PC-3 (cell line): ENCODE data around the gene CACNG1. TPM values are rescaled to one million over a fixed set of nuclear protein-coding genes. Genes with fewer than 3 reads are reported as not detected.
A peak's percentile ranks its signal among the peaks of the same experiment; 100 is the strongest.
"Not testable (repeated sequence)": the region's sequence is repeated elsewhere in the genome, so short reads cannot be mapped to it uniquely, and the experiment has no call there.

ENCODE experiments used
- ATAC-seq: fragments of 200-7000 bp; cut with Tn5 transposase; 2 replicates; pipeline ENCODE4 v1.9.1; 2020; ENCODE audit warnings: mild to moderate bottlenecking, moderate library complexity
- BruUV-seq: library from RNA; stranded (reverse); fragments of 400-500 nt; replicated peaks from 2 replicates; lab custom pipeline; 2021; lab: Mats Ljungman, UMichigan
- CTCF ChIA-PET: fragments of 300-600 bp; sonication (Branson Sonifier 250); formaldehyde crosslinking; loops from one replicate; lab custom pipeline; 2022; ENCODE audit warnings: antibody characterized with exemption; lab: Charles Lee
- POLR2A ChIA-PET: fragments of 300-600 bp; sonication (Branson Sonifier 250); formaldehyde crosslinking; loops from one replicate; lab custom pipeline; 2022; ENCODE audit warnings: antibody characterized with exemption; ENCODE audit not compliant: unreplicated experiment; lab: Charles Lee
- DNase-seq: peaks from one replicate; pipeline ENCODE4 v3.0.0-alpha.2; 2015
- H2AFZ ChIP-seq: fragments of 300-600 bp; sonication (generic); 2 replicates; pipeline ENCODE4 v1.6.0; 2016; ENCODE audit warnings: antibody characterized with exemption, low read length
- H3F3A ChIP-seq: fragments of 300-600 bp; sonication (generic); one replicate; pipeline ENCODE4 v1.6.0; 2017; ENCODE audit warnings: antibody characterized with exemption, low read length, control low read depth, mild to moderate bottlenecking; ENCODE audit not compliant: unreplicated experiment
- H3K27ac ChIP-seq: fragments of 300-600 bp; sonication (generic); 2 replicates; pipeline ENCODE4 v1.5.1; 2016; ENCODE audit warnings: mild to moderate bottlenecking, low read length
- H3K27me3 ChIP-seq: fragments of 300-600 bp; sonication (generic); 2 replicates; pipeline ENCODE4 v1.6.1; 2016; ENCODE audit warnings: low read length, mixed read lengths
- H3K36me3 ChIP-seq: fragments of 300-600 bp; sonication (generic); 2 replicates; pipeline ENCODE4 v1.6.1; 2016; ENCODE audit warnings: low read depth, mixed run types, low read length, mixed read lengths
- H3K4me1 ChIP-seq: fragments of 300-600 bp; sonication (generic); 2 replicates; pipeline ENCODE4 v1.5.1; 2016; ENCODE audit warnings: low read length; ENCODE audit not compliant: insufficient read depth
- H3K4me2 ChIP-seq: fragments of 300-600 bp; sonication (generic); 2 replicates; pipeline ENCODE4 v1.6.0; 2016; ENCODE audit warnings: low read length
- H3K4me3 ChIP-seq: fragments of 300-600 bp; sonication (generic); 2 replicates; pipeline ENCODE4 v1.5.1; 2016; ENCODE audit warnings: mild to moderate bottlenecking, low read length, mixed read lengths
- H3K79me2 ChIP-seq: fragments of 300-600 bp; sonication (generic); 2 replicates; pipeline ENCODE4 v1.6.1; 2017; ENCODE audit warnings: low read length, mixed read lengths
- H3K9ac ChIP-seq: fragments of 300-600 bp; sonication (generic); 2 replicates; pipeline ENCODE4 v1.6.0; 2016; ENCODE audit warnings: mild to moderate bottlenecking, low read length
- H3K9me2 ChIP-seq: fragments of 300-600 bp; sonication (generic); replicated peaks from 2 replicates; pipeline ENCODE4 v1.6.1; 2016; ENCODE audit warnings: mixed run types, low read length, mixed read lengths
- H3K9me3 ChIP-seq: fragments of 300-600 bp; sonication (generic); 2 replicates; pipeline ENCODE4 v1.6.1; 2016; ENCODE audit warnings: low read length, mixed read lengths
- H4K20me1 ChIP-seq: fragments of 300-600 bp; sonication (generic); 2 replicates; pipeline ENCODE4 v1.6.1; 2016; ENCODE audit warnings: low read length, mixed read lengths
- CTCF ChIP-seq: fragments of 300-600 bp; sonication (generic); conservative IDR thresholded peaks from 2 replicates; pipeline ENCODE4 v1.5.1; 2017; ENCODE audit warnings: antibody characterized with exemption, low read depth, mild to moderate bottlenecking, low read length
- EZH2 ChIP-seq: fragments of 300-600 bp; sonication (generic); IDR thresholded peaks from one replicate; pipeline ENCODE4 v1.6.1; 2017; ENCODE audit warnings: antibody characterized with exemption, mild to moderate bottlenecking, low read length; ENCODE audit not compliant: unreplicated experiment
- EZH2phosphoT487 ChIP-seq: fragments of 300-600 bp; sonication (generic); IDR thresholded peaks from 2 replicates; pipeline ENCODE4 v1.6.1; 2018; ENCODE audit warnings: mild to moderate bottlenecking, antibody characterized with exemption, low read length, borderline replicate concordance
- intact Hi-C: fragments of 100-400 bp; cut with micrococcal nuclease; formaldehyde crosslinking; loops from 2 replicates; pipeline ENCODE4 v1.9.0; 2023
- total RNA-seq: library from RNA; depleted of rRNA; stranded (reverse); fragments of >200 nt; gene quantifications from 2 replicates; pipeline ENCODE4 v1.2.3, GENCODE V29; 2014

CACNG1 gene
- total RNA-seq, 1 experiment from 2014 or later, result not detected

DNA sequence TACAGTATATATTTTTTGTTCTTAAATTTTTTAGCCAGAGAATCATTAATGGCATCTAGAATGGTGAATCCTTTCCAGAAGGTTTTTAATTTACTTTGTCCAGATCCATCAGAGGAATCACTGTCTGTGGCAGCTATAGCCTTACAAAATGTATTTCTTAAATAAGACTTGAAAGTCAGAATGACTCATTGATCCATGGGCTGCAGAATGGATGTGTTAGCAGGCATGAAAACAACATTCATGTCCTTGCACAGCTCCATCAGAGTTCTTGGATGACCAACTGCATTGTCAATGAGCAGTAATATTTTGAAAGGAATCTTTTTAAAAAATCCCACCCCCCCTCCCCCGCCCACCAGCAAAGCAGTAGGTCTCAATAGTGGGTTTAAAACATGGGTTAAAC lies 51.4 kb downstream of the CACNG1 start:
- no peaks in the 10 kb centered on the region for H3K79me2 ChIP-seq
- POLR2A ChIA-PET, result no interaction called here
- H3F3A ChIP-seq, result no peaks in the 10 kb centered on the region
- TF ChIP-seq EZH2 (no peak), EZH2phosphoT487 (no peak), CTCF (no peak)
- H3K9me2 ChIP-seq, result no peaks in the 10 kb centered on the region
- no peaks in the 10 kb centered on the region for H3K27me3 ChIP-seq
- no peak overlapping the region for H2AFZ ChIP-seq
- no peak overlapping the region for H3K9ac ChIP-seq
- ATAC-seq (no peak), DNase-seq (peak; percentile 11)
- no peak overlapping the region for H3K4me3 ChIP-seq
- no peaks in the 10 kb centered on the region for H3K9me3 ChIP-seq
- no peaks in the 10 kb centered on the region for H3K36me3 ChIP-seq
- H3K4me2 ChIP-seq, result no peak overlapping the region
- CTCF ChIA-PET, result interaction anchor here (0.7 kb wide), 1 partner anchor 175 kb away, joined by 3 read pairs; no protein-coding TSS in a partner anchor
- intact Hi-C loops, result loop anchor here (10.0 kb wide), 1 partner anchor 371 kb away; no protein-coding TSS in a partner anchor
- H4K20me1 ChIP-seq, result no peaks in the 10 kb centered on the region
- no peaks in the 10 kb centered on the region for H3K4me1 ChIP-seq
- BruUV-seq, result no TSS peak
- no peak overlapping the region for H3K27ac ChIP-seq

GRCh38 chr17:67096609-67097008 lies 52.3 kb downstream of the CACNG1 start:
- Histone ChIP-seq H3K79me2 (peaks cover 1% of the 10 kb centered on the region; the same call in 1 of the 2 replicates), H3K4me2 (no peak overlapping the region), H3K9ac (no peak overlapping the region), H3K9me2 (no peaks in the 10 kb centered on the region), H3K27me3 (no peaks in the 10 kb centered on the region), H4K20me1 (no peaks in the 10 kb centered on the region), H3K4me1 (no peaks in the 10 kb centered on the region), H3K9me3 (no peaks in the 10 kb centered on the region), H3K36me3 (no peaks in the 10 kb centered on the region), H3K27ac (no peak overlapping the region), H3F3A (no peaks in the 10 kb centered on the region), H3K4me3 (no peak overlapping the region), H2AFZ (no peak overlapping the region)
- POLR2A ChIA-PET, result no interaction called here
- CTCF ChIA-PET, result interaction anchor here (0.7 kb wide), 1 partner anchor 174 kb away, joined by 3 read pairs; no protein-coding TSS in a partner anchor
- no peak for TF ChIP-seq EZH2
- no peak for TF ChIP-seq CTCF
- no peak for TF ChIP-seq EZH2phosphoT487
- intact Hi-C loops, result loop anchor here (10.0 kb wide), 1 partner anchor 372 kb away; no protein-coding TSS in a partner anchor
- DNase-seq (no peak), ATAC-seq (no peak)
- BruUV-seq, result no TSS peak

- Histone ChIP-seq H3K4me3 (no peak overlapping the region), H3K9ac (no peak overlapping the region), H3K4me2 (no peak overlapping the region), H3K9me2 (no peaks in the 10 kb centered on the region), H4K20me1 (no peaks in the 10 kb centered on the region), H2AFZ (no peak overlapping the region), H3K27me3 (no peaks in the 10 kb centered on the region), H3K4me1 (no peaks in the 10 kb centered on the region), H3K79me2 (peaks cover 6% of the 10 kb centered on the region; the same call in 1 of the 2 replicates), H3K36me3 (no peaks in the 10 kb centered on the region), H3K9me3 (no peaks in the 10 kb centered on the region), H3F3A (no peaks in the 10 kb centered on the region), H3K27ac (no peak overlapping the region)
- POLR2A ChIA-PET, result interaction anchor here (0.7 kb wide), 1 partner anchor 20 kb away, joined by 5 read pairs; no protein-coding TSS in a partner anchor
- ATAC-seq (no peak), DNase-seq (no peak)
- intact Hi-C loops, result loop anchor here (10.0 kb wide), 1 partner anchor 373 kb away; no protein-coding TSS in a partner anchor
- CTCF ChIA-PET, result no interaction called here
- TF ChIP-seq EZH2 (no peak), EZH2phosphoT487 (no peak), CTCF (no peak)
- BruUV-seq, result no TSS peak
Observed at GRCh38 chr17:67098006-67098405, 53.7 kb downstream of the CACNG1 start.

DNA sequence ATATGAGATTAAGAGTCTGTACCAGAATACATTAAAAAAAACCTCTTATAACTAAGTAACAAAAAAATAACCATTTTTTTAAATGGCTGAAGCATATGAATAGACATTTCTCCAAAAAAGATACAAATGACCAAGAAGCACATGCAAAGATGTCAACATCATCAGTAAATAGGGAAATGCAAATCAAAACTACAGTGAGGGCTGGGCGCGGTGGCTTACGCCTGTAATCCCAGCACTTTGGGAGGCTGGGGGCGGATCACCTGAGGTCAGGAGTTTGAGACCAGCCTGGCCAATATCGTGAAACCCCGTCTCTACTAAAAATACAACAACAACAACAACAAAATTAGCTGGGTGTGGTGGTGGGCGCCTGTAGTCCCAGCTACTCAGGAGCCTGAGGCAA lies 60.3 kb downstream of the CACNG1 start:
- H3K79me2 ChIP-seq, CTCF ChIA-PET, H3K4me3 ChIP-seq, H3K9ac ChIP-seq, BruUV-seq, intact Hi-C loops, H4K20me1 ChIP-seq, POLR2A ChIA-PET, H3K4me2 ChIP-seq, H3F3A ChIP-seq, H2AFZ ChIP-seq, H3K9me3 ChIP-seq, ATAC-seq, H3K27ac ChIP-seq, DNase-seq, H3K27me3 ChIP-seq, H3K9me2 ChIP-seq, H3K4me1 ChIP-seq: not testable (repeated sequence)
- H3K36me3 ChIP-seq, result peaks cover 33% of the 10 kb centered on the region
